ENCODE results near the gene HS2ST1. TPM values are rescaled to one million over a fixed set of nuclear protein-coding genes. Genes with fewer than 3 reads are reported as not detected.

Gene HS2ST1
- total RNA-seq, 3 donors from 2014 or later: 17.7 to 18.0 (median 17.8) TPM

- H3K36me3 ChIP-seq: no peaks in the 10 kb centered on the region
- H3K27me3 ChIP-seq: no peaks in the 10 kb centered on the region
- H3K4me3 ChIP-seq: no peak overlapping the region
- TF ChIP-seq POLR2AphosphoS5 (IDR thresholded peaks at IDR 0.05) (no peak), CTCF (IDR thresholded peaks at IDR 0.05) (no peak), POLR2A (IDR thresholded peaks at IDR 0.05) (no peak)
- no peak for DNase-seq (ENCODE audit: low spot score in 2 of 2)
- no peaks in the 10 kb centered on the region for H3K9me3 ChIP-seq
- H3K27ac ChIP-seq: no peak overlapping the region
- intact Hi-C loops (cut with DNase I; ENCODE audit: low total_unique reads): no loop called here
- no peaks in the 10 kb centered on the region for H3K4me1 ChIP-seq
Measured at GRCh38 chr1:87086120-87086519, 171.7 kb downstream of the HS2ST1 start.

GRCh38 chr1:87089070-87089736 is 174.8 kb downstream of the HS2ST1 start:
- no peaks in the 10 kb centered on the region for H3K36me3 ChIP-seq
- intact Hi-C loops (cut with DNase I; ENCODE audit: low total_unique reads): no loop called here
- H3K9me3 ChIP-seq: no peaks in the 10 kb centered on the region
- no peak for DNase-seq (ENCODE audit: low spot score in 2 of 2)
- TF ChIP-seq POLR2A (IDR thresholded peaks at IDR 0.05): no peak
- TF ChIP-seq CTCF (IDR thresholded peaks at IDR 0.05): no peak
- TF ChIP-seq POLR2AphosphoS5 (IDR thresholded peaks at IDR 0.05): no peak
- H3K27me3 ChIP-seq: no peaks in the 10 kb centered on the region
- H3K4me1 ChIP-seq: no peaks in the 10 kb centered on the region
- H3K4me3 ChIP-seq: no peak overlapping the region
- no peak overlapping the region for H3K27ac ChIP-seq

GRCh38 chr1:87089823-87090222 is 175.4 kb downstream of the HS2ST1 start:
- Histone ChIP-seq H3K27ac (no peak overlapping the region), H3K36me3 (no peaks in the 10 kb centered on the region), H3K9me3 (no peaks in the 10 kb centered on the region), H3K4me3 (no peak overlapping the region), H3K27me3 (no peaks in the 10 kb centered on the region), H3K4me1 (no peaks in the 10 kb centered on the region)
- TF ChIP-seq POLR2AphosphoS5 (IDR thresholded peaks at IDR 0.05) (no peak), POLR2A (IDR thresholded peaks at IDR 0.05) (no peak), CTCF (IDR thresholded peaks at IDR 0.05) (no peak)
- intact Hi-C loops (cut with DNase I; ENCODE audit: low total_unique reads): no loop called here
- DNase-seq (ENCODE audit: low spot score in 2 of 2): no peak

- intact Hi-C loops (cut with DNase I; ENCODE audit: low total_unique reads): no loop called here
- Histone ChIP-seq H3K9me3 (no peaks in the 10 kb centered on the region), H3K4me1 (no peaks in the 10 kb centered on the region), H3K4me3 (no peak overlapping the region), H3K27me3 (no peaks in the 10 kb centered on the region), H3K27ac (no peak overlapping the region), H3K36me3 (no peaks in the 10 kb centered on the region)
- no peak for TF ChIP-seq POLR2AphosphoS5 (IDR thresholded peaks at IDR 0.05)
- no peak for TF ChIP-seq POLR2A (IDR thresholded peaks at IDR 0.05)
- TF ChIP-seq CTCF (IDR thresholded peaks at IDR 0.05): no peak
- DNase-seq (ENCODE audit: low spot score in 2 of 2): no peak
Measured at GRCh38 chr1:87091425-87091824, 177.0 kb downstream of the HS2ST1 start.

GRCh38 chr1:87092846-87093245 is 178.4 kb downstream of the HS2ST1 start:
- Histone ChIP-seq H3K9me3 (no peaks in the 10 kb centered on the region), H3K27ac (no peak overlapping the region)
- intact Hi-C loops (cut with DNase I; ENCODE audit: low total_unique reads): no loop called here

More at GRCh38 chr1:87092846-87093245, 178.4 kb downstream of the HS2ST1 start:
- DNase-seq (ENCODE audit: low spot score in 2 of 2): no peak
- H3K36me3 ChIP-seq: no peaks in the 10 kb centered on the region
- H3K4me1 ChIP-seq: no peaks in the 10 kb centered on the region
- TF ChIP-seq POLR2A (IDR thresholded peaks at IDR 0.05) (no peak), CTCF (IDR thresholded peaks at IDR 0.05) (no peak), POLR2AphosphoS5 (IDR thresholded peaks at IDR 0.05) (no peak)
- H3K4me3 ChIP-seq: no peak overlapping the region
- no peaks in the 10 kb centered on the region for H3K27me3 ChIP-seq

Measured in breast epithelium (tissue), 4 donors.